Iris pigment epithelial cell (primary cell): Measurements from ENCODE around the gene CASS4.

ENCODE experiments used
- DNase-seq: peaks from one replicate; pipeline ENCODE4 v3.0.0-alpha.2; 2011; ENCODE audit warnings: low read depth

CASS4 gene

DNA sequence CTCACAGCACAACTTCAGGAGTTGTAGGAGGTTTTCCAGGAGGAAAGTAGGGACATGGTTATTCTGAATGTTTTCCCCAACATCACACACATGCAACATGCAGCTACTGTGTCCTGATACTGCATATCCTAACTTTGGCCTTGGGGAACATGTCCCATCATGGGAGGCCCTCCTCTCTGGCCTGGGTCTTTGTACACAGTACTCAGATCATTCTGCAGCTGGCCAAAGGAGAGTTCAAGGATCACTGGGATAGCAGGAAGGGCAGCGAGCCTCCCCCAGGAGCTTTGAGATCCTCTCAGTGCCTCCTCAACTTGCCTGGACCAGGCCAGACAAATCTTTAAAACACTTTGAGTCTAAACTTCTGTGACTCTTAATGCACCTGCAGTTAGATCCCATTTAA lies 12.9 kb downstream of the CASS4 start:
- DNase-seq: no peak

DNA sequence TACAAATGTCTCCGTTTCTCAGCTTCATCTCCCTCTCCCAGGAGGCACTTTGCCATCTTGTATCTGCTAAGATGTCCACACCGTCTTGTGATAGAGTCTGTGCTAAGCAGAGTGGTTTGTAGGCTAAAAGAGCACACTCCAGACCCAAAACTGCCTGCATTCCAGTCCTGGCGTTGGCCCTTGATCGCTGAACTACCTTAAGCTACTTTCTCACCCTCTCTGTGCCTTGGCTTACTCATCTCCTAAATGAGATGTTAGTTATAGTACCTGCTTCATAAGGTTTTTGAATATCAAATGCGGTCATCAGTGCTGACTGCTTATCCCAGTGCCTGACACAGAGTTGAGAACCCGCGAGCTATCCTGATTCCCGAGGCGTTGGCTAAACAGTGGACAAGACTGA lies 14.0 kb downstream of the CASS4 start:
- DNase-seq: no peak

DNA sequence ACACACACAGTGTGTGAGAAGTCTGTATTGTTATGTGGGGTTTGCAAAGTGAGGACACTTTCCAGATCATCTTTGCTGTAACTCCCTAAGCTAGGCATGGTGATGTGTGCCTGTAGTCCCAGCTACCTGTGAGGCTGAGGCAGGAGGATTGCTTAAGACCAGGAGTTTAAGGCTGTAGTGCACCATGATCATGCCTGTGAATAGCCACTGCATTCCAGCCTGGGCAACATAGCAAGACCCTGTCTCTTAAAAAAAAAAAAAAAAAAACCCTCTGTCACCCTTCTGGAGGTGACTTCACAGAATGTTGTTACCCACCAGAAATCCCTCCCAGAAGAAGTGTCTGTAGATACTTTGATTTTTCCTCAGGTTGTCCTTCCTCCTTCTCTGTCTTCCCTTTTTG lies 14.9 kb downstream of the CASS4 start:
- DNase-seq: no peak

DNA sequence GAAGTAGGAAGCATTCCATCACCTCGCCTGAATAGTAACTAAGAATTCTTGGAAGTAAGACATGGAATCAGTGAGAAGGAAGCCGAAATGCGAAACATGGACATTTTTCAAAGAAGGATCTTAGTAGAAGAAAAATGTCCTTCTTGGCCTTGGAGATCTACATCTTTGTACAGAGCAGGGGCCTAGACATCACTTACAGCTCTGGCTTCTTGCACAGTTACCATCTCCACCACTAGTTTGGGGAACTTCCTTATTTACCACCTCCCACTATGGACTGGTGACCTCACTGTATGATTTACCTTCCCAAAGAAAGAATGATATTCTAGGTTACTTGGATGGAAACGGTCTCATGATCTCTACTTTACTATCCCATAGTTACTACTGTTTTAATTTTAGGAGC lies 15.7 kb downstream of the CASS4 start:
- DNase-seq: no peak

DNA sequence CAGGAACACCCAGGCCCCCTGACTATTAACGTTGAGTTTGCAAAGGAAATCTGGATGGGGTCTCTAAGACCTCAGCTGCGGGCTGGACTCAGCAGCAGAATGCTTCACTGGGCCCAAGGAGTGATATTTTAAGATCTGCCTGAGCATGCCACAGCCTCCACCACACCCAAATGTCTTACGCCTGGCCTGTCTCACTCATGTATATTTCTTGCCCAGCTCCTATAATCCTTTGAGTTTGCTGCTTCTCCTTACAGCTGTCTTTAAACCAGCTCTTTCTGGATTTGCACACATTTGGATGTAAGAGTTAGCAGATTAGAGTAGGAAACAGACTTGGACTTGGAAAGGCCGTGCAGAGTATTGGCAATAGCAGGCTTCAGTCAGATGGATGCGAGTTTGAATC lies 16.4 kb downstream of the CASS4 start:
- DNase-seq: no peak

DNA sequence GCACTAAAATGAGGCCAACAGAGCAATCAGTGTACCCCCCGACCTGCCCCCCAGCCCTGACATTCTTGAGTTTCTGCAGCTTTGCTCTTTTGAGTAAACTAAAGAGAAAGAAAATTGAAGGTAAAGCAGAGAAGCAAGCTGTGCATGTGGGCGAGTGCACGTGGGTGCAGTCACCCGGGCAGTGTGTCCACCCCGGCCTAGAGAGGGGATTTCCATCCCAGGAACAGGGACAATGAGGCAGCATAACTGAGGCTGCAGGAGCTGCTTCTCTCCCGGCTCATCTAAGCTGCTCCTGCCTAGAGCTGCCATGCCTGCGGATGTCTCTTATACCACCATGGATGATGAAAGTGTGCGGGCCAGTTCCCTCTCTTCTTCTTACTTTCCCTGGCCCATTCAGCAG lies 16.8 kb downstream of the CASS4 start:
- no peak for DNase-seq

DNA sequence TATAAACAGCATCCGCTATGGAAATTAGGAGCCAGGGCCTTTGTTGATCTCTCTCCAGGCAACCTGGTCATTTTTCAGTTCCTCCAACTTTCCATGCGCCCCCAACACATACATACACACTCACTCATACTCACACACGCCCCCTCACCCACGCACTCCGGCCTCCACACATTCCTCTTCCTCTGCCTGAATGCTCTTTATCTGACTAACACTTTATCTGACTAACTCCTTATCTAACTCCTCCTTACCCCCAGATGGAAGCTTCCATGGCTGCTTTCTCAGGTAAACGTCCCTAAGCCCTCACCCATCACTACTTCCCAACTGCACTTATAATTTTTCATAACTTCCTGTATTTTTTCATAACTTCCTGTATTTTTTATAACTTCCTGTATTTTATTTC lies 17.4 kb downstream of the CASS4 start:
- peak; percentile 90 for DNase-seq

DNA sequence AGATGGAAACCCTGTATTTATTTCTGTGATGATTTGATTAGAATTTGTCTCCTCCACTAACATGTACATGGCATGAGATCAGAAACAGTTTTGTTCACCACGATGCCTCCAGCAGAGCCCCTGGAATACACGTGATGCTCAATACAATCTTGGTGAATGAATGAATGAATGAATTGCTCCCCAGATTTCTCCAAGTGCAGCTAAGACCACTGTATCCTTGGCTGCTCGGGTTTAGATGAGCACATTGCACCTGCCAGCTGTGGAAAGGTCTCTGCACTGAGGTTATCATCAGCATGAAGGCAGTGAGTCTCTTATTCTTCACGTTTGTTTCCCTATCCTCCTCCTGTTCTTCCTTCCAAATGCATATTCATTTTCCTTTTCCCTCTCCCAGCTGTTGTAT lies 17.9 kb downstream of the CASS4 start:
- DNase-seq: no peak

DNA sequence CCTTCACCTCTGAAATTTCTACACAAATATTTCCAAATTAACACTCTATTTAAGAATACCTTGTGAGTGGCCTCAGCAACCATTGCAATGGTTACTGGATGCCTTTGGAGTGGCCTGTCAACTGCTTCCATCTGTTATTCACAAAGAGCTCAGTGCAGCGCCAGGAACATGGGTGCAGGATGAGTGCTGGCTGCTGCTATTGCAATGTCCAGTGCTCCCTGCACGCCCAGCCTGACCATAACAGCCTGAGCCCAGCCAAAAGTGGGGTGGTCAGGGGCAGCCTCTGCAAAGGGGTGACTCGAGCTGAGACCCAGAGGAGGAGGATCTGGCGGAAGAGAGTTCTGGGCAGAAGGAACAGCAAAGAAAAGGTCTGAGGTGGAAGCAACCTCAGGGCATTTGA lies 18.4 kb downstream of the CASS4 start:
- no peak for DNase-seq

DNA sequence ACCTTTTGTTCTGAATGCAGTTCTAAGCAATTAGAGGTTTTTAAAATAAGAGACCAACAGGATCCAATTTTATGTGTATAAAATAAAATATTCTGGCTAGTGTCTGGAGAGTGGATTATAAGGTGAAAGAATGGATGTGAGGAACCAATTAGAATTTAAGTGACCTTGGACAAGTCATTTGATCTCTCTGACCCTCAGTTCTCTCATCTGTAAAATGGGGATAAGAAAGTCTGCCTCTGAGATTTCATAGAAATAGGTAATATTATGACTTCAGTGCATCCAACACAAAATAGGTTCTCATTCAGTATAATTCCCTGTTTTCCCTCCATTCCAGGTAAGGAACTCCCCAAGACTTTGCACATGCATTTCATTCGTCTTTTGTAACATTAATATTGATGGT lies 18.9 kb downstream of the CASS4 start:
- no peak for DNase-seq

DNA sequence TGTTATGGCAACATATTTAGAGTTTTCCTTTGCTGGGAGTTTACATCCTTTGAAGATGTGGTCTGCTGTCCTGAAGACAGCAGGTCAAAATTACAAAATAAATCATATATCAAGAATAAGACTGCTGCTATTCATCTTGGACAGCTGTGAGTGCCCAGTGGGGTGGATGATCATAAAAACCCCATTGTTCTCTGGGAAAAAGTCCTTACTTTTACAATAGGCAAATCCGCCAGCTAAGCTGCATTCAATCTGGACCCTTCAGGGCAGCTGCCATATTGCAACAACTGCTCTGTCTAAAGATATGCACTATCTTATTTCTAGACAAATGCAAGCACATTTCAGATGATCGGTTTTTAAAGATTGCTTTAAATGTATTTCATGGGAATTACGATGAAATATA lies 19.4 kb downstream of the CASS4 start:
- no peak for DNase-seq

DNA sequence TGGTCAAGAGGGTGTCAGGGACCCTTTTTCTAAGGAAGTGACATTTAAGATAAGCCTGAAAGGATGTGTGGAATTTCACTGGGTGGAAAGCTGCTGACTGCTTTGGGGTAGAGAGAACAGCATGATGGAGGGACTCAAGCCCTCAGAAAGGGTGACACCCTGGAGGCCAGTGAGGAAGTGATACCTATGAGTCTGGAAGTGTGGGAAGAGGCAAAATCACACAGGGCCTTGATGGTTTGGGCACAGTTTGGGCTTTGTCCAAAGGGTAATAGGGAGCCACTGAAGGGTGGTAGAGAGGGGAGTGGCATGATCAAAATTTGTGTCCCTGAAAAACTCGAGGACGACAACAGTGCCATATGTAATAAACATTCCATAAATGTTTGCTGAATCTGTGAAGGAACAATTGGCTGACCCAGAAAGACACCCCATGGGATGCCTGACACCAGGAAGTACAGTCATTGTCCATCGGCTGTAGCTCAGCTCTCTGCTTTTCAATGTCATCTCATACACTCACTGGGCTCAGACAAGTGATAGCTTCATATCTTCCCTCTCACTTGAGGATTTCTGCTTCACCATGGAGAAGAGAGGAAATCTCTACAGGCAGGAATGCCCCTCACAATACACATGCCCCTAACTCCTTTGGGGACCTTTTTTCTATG lies 21.3 kb downstream of the CASS4 start:
- no peak for DNase-seq

DNA sequence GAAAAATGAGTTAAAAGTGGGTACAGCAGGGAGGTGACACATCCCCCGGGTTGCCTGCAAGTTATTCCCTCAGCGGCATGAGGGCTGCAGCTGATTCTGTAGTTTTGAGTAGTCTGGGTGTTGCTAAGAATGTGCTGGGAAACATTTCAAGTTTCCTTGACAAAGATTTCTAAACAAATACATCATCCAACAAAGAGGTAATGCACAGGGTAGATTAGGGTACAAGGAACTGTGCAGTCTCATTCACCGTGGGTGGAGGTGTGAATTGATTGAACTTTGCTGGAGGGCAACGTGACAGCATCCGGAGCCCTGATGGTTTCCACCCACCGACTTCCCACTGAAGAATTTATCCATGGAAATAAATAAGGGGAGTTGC lies 21.8 kb downstream of the CASS4 start:
- peak; percentile 89 for DNase-seq

DNA sequence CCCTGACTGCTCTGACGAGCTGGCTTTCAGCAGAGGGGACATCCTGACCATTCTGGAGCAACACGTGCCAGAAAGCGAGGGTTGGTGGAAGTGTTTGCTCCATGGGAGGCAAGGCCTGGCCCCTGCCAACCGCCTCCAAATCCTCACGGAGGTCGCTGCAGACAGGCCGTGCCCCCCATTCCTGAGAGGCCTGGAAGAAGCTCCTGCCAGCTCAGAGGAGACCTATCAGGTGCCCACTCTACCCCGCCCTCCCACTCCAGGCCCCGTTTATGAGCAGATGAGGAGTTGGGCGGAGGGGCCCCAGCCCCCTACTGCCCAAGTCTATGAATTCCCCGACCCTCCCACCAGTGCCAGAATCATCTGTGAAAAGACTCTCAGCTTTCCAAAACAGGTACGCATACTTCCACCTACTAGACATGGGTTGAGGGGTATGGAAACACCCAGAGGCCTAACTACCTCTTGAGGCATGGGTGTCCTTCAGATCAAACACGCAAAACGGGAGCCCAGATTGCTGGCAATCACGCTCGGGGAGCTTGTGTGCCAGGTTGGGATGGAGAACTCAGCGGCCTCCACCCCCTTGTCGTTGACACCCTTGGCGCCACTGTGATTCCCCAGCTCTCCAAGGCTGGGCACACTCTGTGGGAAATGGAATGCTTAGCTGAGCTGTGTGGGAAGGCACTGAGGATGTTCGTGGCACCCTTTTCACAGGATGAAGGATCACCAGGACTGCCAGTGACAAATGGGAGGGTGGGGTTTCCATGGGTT lies 25.3 kb downstream of the CASS4 start:
- no peak for DNase-seq

DNA sequence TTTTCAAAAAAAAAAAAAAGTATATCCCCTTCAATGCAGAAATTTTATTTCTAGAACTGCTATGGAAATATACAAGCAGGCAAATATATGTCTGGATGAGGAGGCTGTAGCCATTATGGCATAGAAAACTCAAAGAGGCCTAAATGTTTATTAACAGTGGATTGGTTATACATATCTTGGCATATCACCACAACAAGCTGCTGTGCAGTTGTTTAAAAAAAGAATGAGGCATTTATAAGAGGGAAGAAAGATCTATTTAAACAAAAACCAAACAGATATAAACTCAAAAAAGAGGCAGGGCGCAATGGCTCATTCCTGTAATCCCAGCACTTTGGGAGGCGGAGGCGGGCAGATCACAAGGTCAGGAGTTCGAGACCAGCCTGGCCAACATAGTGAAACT lies 26.2 kb downstream of the CASS4 start:
- DNase-seq: no peak

DNA sequence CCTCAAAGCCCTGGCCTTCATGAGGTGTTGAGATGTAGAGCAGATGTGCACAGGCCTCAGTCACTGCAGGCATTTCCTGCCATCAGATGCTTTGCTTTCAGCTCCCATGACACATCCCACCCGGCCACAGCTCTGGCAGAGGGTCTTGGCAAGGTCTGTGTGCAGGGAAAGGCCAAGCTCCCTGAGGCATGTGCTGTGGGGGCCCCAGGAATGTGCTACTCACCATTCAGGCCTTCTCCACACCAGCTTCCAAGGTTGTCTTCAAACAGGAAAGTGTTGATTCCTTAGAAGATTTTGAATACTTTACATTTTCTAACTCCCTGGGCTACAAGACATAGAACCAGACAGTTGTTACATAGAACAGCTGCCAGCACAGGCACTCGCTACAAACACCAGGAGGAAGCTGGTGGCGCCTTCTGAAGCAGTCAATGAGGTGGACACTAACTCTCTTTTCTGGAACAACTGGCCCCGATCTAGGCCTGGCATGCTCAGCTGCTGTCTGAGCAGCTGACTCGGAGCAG lies 27.8 kb downstream of the CASS4 start:
- DNase-seq: peak; percentile 99

DNA sequence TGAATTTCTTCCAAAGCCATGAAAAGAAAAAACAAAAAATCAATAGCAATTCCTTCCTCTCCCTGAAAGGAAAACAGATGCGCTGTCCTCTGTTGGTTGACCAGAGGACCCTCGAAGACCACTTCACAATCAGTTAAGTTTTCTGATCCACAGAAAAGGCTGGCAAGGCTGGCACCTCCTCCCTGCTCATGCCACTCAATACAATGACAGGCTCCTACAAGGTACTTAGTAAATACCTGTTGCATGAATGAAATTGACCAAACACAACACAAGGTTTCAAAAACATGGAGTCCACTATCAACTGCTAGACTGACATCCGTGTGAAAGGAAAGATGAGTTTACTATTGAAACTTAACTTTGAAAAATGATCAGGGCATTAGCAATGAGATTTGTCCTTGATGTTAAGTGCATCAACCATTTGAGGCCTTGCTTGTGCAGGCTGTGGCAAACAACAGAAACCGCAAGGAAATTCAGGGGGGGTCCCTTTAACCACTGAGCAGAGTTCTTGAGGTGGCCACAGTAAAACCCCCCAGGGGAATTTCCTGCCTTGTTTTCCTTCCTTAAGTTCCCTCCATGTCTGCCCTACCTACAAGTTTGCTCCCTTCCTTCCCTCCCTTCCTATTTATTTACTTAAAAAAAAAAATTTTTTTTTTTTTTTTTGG lies 28.4 kb downstream of the CASS4 start:
- DNase-seq: peak; percentile 50

DNA sequence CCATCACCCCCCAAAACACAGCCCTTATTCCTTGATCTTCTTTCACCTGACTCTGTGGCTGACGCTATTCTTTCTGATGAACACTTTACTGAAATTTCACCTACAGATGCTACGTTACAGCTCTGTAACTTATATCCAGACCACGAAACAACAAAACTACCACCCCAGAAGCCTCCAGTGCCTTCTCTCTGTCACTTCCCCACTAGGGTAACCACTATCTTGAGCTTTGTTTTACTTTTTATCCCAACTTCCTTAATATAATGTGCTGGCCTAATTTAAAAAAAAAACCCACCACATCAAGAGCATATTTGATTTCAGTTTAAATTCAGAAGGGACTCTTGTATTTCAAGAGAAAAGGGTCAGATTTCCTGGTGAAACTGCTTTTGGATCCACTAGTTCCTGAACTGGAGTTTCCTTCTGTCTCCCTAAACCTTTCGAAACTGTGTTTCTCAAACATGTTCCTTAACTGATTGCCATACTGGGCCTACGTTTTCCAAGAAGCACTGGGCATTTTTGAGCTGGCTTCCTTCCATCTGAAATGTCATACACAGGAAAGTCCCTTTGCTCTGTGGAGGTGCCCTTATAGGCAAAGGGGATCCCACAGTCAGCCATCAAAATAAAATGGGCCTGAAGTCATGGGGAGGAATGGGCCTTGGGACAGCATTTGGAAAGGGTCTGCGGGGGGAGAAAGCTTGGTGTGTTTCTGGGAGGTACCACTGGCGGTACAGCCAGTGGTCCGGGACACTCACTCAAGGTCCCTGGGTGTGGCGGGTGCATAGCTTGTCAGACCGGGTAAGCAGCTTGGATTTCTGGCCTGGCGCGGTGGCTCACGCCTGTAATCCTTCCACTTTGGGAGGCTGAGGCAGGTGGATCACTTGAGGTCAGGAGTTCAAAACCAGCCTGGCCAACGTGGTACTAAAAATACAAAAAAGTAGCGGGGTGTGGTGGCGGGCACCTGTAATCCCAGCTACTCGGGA lies 30.6 kb downstream of the CASS4 start:
- DNase-seq: no peak

DNA sequence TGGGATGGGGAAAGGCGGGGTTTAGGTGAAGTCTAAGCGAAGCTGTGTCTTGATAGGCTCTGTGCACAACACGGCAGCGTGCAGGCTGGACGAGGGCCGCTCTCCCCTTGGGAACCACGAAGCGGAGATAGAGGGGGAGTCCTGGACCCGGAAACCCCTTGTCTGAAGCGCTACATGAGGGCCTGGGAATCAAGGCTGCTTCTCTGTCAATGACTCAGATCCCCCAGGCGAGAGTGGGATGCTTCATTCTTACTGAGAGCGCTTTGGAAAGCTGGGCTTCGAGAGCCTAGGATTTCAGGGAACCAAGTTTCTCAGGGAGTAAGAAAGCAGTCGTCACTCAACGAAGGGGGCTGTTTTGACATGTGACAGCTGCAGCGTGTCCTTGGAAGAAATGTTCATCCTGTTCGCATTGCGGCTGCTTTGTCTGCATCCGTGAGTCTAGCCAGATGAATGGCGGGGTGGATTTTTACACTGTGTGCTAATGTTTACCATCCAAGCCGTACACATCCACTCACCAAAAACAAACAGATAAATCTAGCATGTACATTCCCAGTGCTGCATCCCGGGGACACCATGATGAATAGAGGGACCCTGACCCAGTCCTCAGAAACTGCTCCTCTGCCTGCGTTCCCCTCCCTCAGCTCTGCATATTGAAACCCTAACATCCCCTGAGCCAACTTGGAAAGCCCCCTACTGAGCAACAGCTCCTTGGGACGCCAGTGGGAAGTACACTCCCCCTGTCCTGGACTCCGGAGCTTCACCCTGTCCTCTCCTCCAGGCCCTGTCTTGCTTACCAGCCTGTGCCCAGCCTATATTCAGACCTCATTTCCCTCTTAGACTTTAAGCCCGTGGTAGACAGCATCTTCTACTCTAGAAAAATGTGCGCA lies 31.8 kb downstream of the CASS4 start:
- no peak for DNase-seq

DNA sequence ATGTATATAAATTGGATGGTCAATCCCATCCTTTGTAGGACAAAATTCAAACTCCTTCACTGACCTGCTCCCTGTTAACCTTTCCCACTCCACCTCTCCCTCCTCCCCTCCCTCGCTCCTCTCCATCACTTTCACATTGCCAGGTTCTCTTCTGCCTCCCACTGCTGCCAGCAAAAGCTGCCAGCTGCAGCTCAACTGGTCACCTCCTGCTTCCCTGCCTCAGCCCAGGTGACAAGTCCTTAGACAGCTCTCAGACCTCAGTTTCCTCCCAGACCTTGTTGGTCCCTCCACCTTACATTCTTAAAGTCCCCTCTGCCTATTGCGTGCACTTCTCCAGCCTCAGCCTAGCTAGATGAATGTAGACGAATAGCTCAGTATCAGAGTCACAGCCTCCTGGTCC lies 33.1 kb downstream of the CASS4 start:
- no peak for DNase-seq

DNA sequence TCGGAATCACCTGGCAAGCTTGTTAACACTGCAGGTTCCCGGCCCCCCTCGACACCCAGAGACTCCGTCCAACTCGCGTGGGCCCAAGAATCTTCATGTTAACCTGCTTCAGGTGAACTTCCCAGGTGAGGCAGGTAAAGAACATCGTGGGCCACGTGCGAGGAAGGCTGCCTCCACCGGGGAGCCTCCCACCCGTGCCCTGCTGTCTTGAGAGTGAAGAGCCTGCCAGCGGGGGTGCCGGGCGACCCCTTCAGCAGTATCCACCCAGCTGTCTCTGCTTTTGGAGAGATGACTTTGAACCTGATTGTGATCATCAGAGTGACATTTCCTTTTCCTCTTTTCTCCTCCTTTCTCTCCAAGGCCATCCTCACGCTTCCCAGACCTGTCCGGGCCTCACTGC lies 33.5 kb downstream of the CASS4 start:
- no peak for DNase-seq
